NCI-H1694 treated with DMSO at 0.1 percent for 48 hours (cell line): ENCODE results near the gene KIAA0319L.
A peak's percentile ranks its signal among the peaks of the same experiment; 100 is the strongest.
"Not testable (repeated sequence)": the region's sequence is repeated elsewhere in the genome, so short reads cannot be mapped to it uniquely, and the experiment has no call there.

Experiments
- DNase-seq: peaks from one replicate; lab custom pipeline; 2025; lab: John Stamatoyannopoulos, UW

The KIAA0319L gene

GRCh38 chr1:35486858-35487408 is 70.3 kb downstream of the KIAA0319L start:
- DNase-seq = no peak

- no peak for DNase-seq
Measured at GRCh38 chr1:35481229-35481628, 76.0 kb downstream of the KIAA0319L start.

GRCh38 chr1:35477870-35478269 is 79.3 kb downstream of the KIAA0319L start:
- no peak for DNase-seq

GRCh38 chr1:35475856-35476674 is 81.1 kb downstream of the KIAA0319L start:
- DNase-seq = no peak

GRCh38 chr1:35475356-35475755 is 81.8 kb downstream of the KIAA0319L start:
- no peak for DNase-seq

- not testable (repeated sequence) for DNase-seq
Measured at GRCh38 chr1:35473216-35473615, 84.0 kb downstream of the KIAA0319L start.

GRCh38 chr1:35470977-35471613 is 86.1 kb downstream of the KIAA0319L start:
- no peak for DNase-seq

- DNase-seq = no peak
Measured at GRCh38 chr1:35466120-35466519, 91.1 kb downstream of the KIAA0319L start.

- DNase-seq = not testable (repeated sequence)
Measured at GRCh38 chr1:35463749-35464148, 93.5 kb downstream of the KIAA0319L start.

- no peak for DNase-seq
Measured at GRCh38 chr1:35463232-35463631, 94.0 kb downstream of the KIAA0319L start.

- no peak for DNase-seq
Measured at GRCh38 chr1:35461966-35462651, 95.1 kb downstream of the KIAA0319L start.

- no peak for DNase-seq
Measured at GRCh38 chr1:35460796-35461195, 96.4 kb downstream of the KIAA0319L start.

GRCh38 chr1:35454616-35455015 is 102.6 kb downstream of the KIAA0319L start:
- DNase-seq = no peak

- DNase-seq = no peak
Measured at GRCh38 chr1:35454176-35454575, 103.0 kb downstream of the KIAA0319L start.

GRCh38 chr1:35453031-35453430 is 104.2 kb downstream of the KIAA0319L start:
- DNase-seq = no peak

- no peak for DNase-seq
Measured at GRCh38 chr1:35452106-35452774, 105.0 kb downstream of the KIAA0319L start.

GRCh38 chr1:35451125-35451528 is 106.1 kb downstream of the KIAA0319L start:
- DNase-seq = peak; percentile 17

GRCh38 chr1:35449334-35450008 is 107.7 kb downstream of the KIAA0319L start:
- DNase-seq = no peak

- no peak for DNase-seq
Measured at GRCh38 chr1:35448344-35448801, 108.8 kb downstream of the KIAA0319L start.

GRCh38 chr1:35447278-35447677 is 109.9 kb downstream of the KIAA0319L start:
- no peak for DNase-seq

- no peak for DNase-seq
Measured at GRCh38 chr1:35444519-35444774, 112.8 kb downstream of the KIAA0319L start.
